ENCODE results near the gene BCL6B.
"Not testable (repeated sequence)": the region's sequence is repeated elsewhere in the genome, so short reads cannot be mapped to it uniquely, and the experiment has no call there.

The BCL6B gene

GRCh38 chr17:7022781-7023571 is at the start of gene BCL6B:
TSS of gene BCL6B (plus strand) at chr17:7023050. CDS start at chr17:7023672, 622 bp downstream.
- no peak for DNase-seq

- DNase-seq = not testable (repeated sequence)
Measured at GRCh38 chr17:6979440-6979839, 43.4 kb upstream of the BCL6B start.

- no peak for DNase-seq
Measured at GRCh38 chr17:6981426-6981825, 41.4 kb upstream of the BCL6B start.

GRCh38 chr17:6985266-6985665 is 37.6 kb upstream of the BCL6B start:
- DNase-seq = no peak

GRCh38 chr17:6986676-6987075 is 36.2 kb upstream of the BCL6B start:
- no peak for DNase-seq

- DNase-seq = no peak
Measured at GRCh38 chr17:6989779-6990178, 33.1 kb upstream of the BCL6B start.

- DNase-seq = not testable (repeated sequence)
Measured at GRCh38 chr17:6993613-6994056, 29.2 kb upstream of the BCL6B start.

GRCh38 chr17:6994118-6994598 is 28.7 kb upstream of the BCL6B start:
- no peak for DNase-seq

- no peak for DNase-seq
Measured at GRCh38 chr17:6994666-6995256, 28.1 kb upstream of the BCL6B start.

GRCh38 chr17:6995500-6996255 is 27.2 kb upstream of the BCL6B start, which contains the start of gene ALOX12:
TSS of gene ALOX12 (plus strand) at chr17:6996049. CDS start at chr17:6996118, 69 bp downstream.
- no peak for DNase-seq

GRCh38 chr17:6996256-6997011 is 26.4 kb upstream of the BCL6B start:
- no peak for DNase-seq

GRCh38 chr17:6997171-6997570 is 25.7 kb upstream of the BCL6B start:
- no peak for DNase-seq

GRCh38 chr17:6998855-6999508 is 23.9 kb upstream of the BCL6B start:
- DNase-seq = no peak

- DNase-seq = no peak
Measured at GRCh38 chr17:7001318-7001961, 21.4 kb upstream of the BCL6B start.

- DNase-seq = no peak
Measured at GRCh38 chr17:7002288-7003047, 20.4 kb upstream of the BCL6B start.

GRCh38 chr17:7003745-7004144 is 19.1 kb upstream of the BCL6B start:
- DNase-seq = no peak

- DNase-seq = no peak
Measured at GRCh38 chr17:7004398-7005253, 18.2 kb upstream of the BCL6B start.

GRCh38 chr17:7005716-7006115 is 17.1 kb upstream of the BCL6B start:
- no peak for DNase-seq

- DNase-seq = no peak
Measured at GRCh38 chr17:7007143-7007542, 15.7 kb upstream of the BCL6B start.

GRCh38 chr17:7010523-7010922 is 12.3 kb upstream of the BCL6B start:
- no peak for DNase-seq

Data from NK-92 treated with Interleukin-12 subunit alpha and Interleukin-12 subunit beta, amount 100 ng/mL, for 24 hours (cell line).